Gastroesophageal sphincter (tissue), 4 donors: ENCODE data around the gene POC1A. TPM values are rescaled to one million over a fixed set of nuclear protein-coding genes. Genes with fewer than 3 reads are reported as not detected.

Experiments
- ATAC-seq: fragments of 150-250 bp; one replicate; pipeline ENCODE4 v1.9.1; 2016; ENCODE audit warnings: mild to moderate bottlenecking, moderate library complexity
- H3K27ac ChIP-seq, 4 donors: fragments of 200-600 bp; sonication (generic) in 3 of 4; 1 replicate in 3 of 4; 2 replicates in 1 of 4; pipeline ENCODE4 v1.5.1; 2016 to 2019
- H3K27me3 ChIP-seq: fragments of 200-600 bp; sonication (generic); one replicate; pipeline ENCODE4 v1.5.1; 2019
- H3K36me3 ChIP-seq, 2 donors: fragments of 200-600 bp; sonication (generic); one replicate each; pipeline ENCODE4 v1.5.1; 2019; ENCODE audit warnings: control low read depth in 1 of 2
- H3K4me1 ChIP-seq, 3 donors: fragments of 200-600 bp; sonication (generic); 1 replicate in 2 of 3; 2 replicates in 1 of 3; pipeline ENCODE4 v1.5.1; 2016 to 2019; ENCODE audit warnings: control low read depth in 2 of 3
- H3K4me3 ChIP-seq, 2 donors: fragments of 200-600 bp; sonication (generic); one replicate each; pipeline ENCODE4 v1.5.1; 2019; ENCODE audit warnings: mild to moderate bottlenecking in 1 of 2, moderate library complexity in 1 of 2
- H3K9me3 ChIP-seq, 3 donors: fragments of 200-600 bp; sonication (generic); one replicate each; pipeline ENCODE4 v1.5.1; 2017 to 2019; ENCODE audit warnings: control low read depth in 2 of 3
- CTCF ChIP-seq, 4 experiments: fragments of 200-600 bp in 2 of 4; fragments of 450-650 bp in 2 of 4; sonication (generic) in 1 of 4; IDR thresholded peaks; one replicate each; pipeline ENCODE4 v1.5.1; 2017 to 2019; ENCODE audit warnings: antibody characterized with exemption in 4 of 4, mild to moderate bottlenecking in 2 of 4, moderate library complexity in 2 of 4
- EP300 ChIP-seq: sonication (generic); formaldehyde crosslinking; IDR thresholded peaks from one replicate; pipeline ENCODE4 v1.6.1; 2017; ENCODE audit warnings: antibody characterized with exemption, mild to moderate bottlenecking
- POLR2A ChIP-seq, 2 donors: fragments of 450-650 bp; IDR thresholded peaks; one replicate each; pipeline ENCODE4 v1.6.1; 2017; ENCODE audit warnings: antibody characterized with exemption in 2 of 2, mild to moderate bottlenecking in 2 of 2, moderate library complexity in 1 of 2
- POLR2AphosphoS5 ChIP-seq: sonication (generic); formaldehyde crosslinking; IDR thresholded peaks from one replicate; pipeline ENCODE4 v1.6.1; 2017; ENCODE audit warnings: antibody characterized with exemption
- WGBS, 2 donors: methylation state at CpG; one replicate each; pipeline ENCODE4 v1.1.5; 2018; ENCODE audit warnings: low coverage in 1 of 2; 5-methylcytosine and 5-hydroxymethylcytosine counted together
- total RNA-seq, 4 donors: library from RNA; depleted of rRNA; stranded (reverse); fragments of >200 nt; gene quantifications; one replicate each; pipeline ENCODE4 v1.1.0, GENCODE V29; 2016

The POC1A gene
- total RNA-seq, 4 donors from 2014 or later: 0.73 to 1.7 (median 0.93) TPM

- H3K4me1 ChIP-seq: peaks cover 0 to 46% (median 6%) of the 10 kb centered on the region in 3 donors
- no peak overlapping the region for H3K4me3 ChIP-seq
- WGBS, 2 donors: 92 to 100% methylated on average over 2 to 4 of the region's 5 CpGs
- H3K36me3 ChIP-seq: no peaks in the 10 kb centered on the region
- ATAC-seq: no peak
- no peaks in the 10 kb centered on the region for H3K9me3 ChIP-seq
- peak overlapping the region in 1 of 4 donors; percentile 17 for H3K27ac ChIP-seq
- no peaks in the 10 kb centered on the region for H3K27me3 ChIP-seq
- TF ChIP-seq POLR2A (IDR thresholded peaks at IDR 0.05) (no peak), CTCF (IDR thresholded peaks at IDR 0.05) (no peak), POLR2AphosphoS5 (no peak), EP300 (no peak)
Observed at GRCh38 chr3:52118156-52118875, 35.9 kb downstream of the POC1A start.

GRCh38 chr3:52117537-52117936 lies 36.7 kb downstream of the POC1A start:
- Histone ChIP-seq H3K27me3 (no peaks in the 10 kb centered on the region), H3K9me3 (no peaks in the 10 kb centered on the region), H3K4me3 (no peak overlapping the region), H3K36me3 (no peaks in the 10 kb centered on the region), H3K27ac (no peak overlapping the region), H3K4me1 (peaks cover 0 to 39% (median 6%) of the 10 kb centered on the region in 3 donors)
- TF ChIP-seq EP300: no peak
- TF ChIP-seq POLR2AphosphoS5: no peak
- no peak for TF ChIP-seq POLR2A (IDR thresholded peaks at IDR 0.05)
- no peak for TF ChIP-seq CTCF (IDR thresholded peaks at IDR 0.05)
- 81 to 91% methylated on average over 3 to 4 of the region's 4 CpGs for WGBS, 2 donors
- ATAC-seq: no peak

GRCh38 chr3:52112056-52112455 lies 42.2 kb downstream of the POC1A start:
- H3K9me3 ChIP-seq: no peaks in the 10 kb centered on the region
- peaks cover 0 to 27% (median 8%) of the 10 kb centered on the region in 3 donors for H3K4me1 ChIP-seq
- H3K27me3 ChIP-seq: no peaks in the 10 kb centered on the region
- no peak for TF ChIP-seq POLR2AphosphoS5
- no peak for TF ChIP-seq CTCF (IDR thresholded peaks at IDR 0.05)
- no peak for TF ChIP-seq EP300
- no peak for TF ChIP-seq POLR2A (IDR thresholded peaks at IDR 0.05)
- 83 to 96% methylated on average over 2 of the region's 6 CpGs for WGBS, 2 donors
- H3K4me3 ChIP-seq: no peak overlapping the region
- H3K36me3 ChIP-seq: no peaks in the 10 kb centered on the region
- ATAC-seq: no peak
- no peak overlapping the region for H3K27ac ChIP-seq

- Histone ChIP-seq H3K4me3 (no peak overlapping the region), H3K27me3 (no peaks in the 10 kb centered on the region), H3K27ac (peak overlapping the region in 1 of 4 donors; percentile 6), H3K36me3 (no peaks in the 10 kb centered on the region), H3K4me1 (peaks cover 0 to 27% (median 8%) of the 10 kb centered on the region in 3 donors), H3K9me3 (no peaks in the 10 kb centered on the region)
- TF ChIP-seq POLR2AphosphoS5: no peak
- TF ChIP-seq EP300: no peak
- no peak for TF ChIP-seq CTCF (IDR thresholded peaks at IDR 0.05)
- TF ChIP-seq POLR2A (IDR thresholded peaks at IDR 0.05): no peak
- 75 to 82% methylated on average over 2 of the region's 2 CpGs for WGBS, 2 donors
- no peak for ATAC-seq
Observed at GRCh38 chr3:52110502-52110901, 43.7 kb downstream of the POC1A start.
